Suprapubic skin (tissue), 3 donors: ENCODE measurements around the gene CRYBB2.
"Not testable (repeated sequence)": the region's sequence is repeated elsewhere in the genome, so short reads cannot be mapped to it uniquely, and the experiment has no call there.

Experiments used
- CTCF ChIP-seq, 2 donors: fragments of 200-600 bp in 1 of 2; fragments of 450-650 bp in 1 of 2; sonication (generic) in 1 of 2; IDR thresholded peaks; one replicate each; pipeline ENCODE4 v1.5.1; 2016 to 2019; ENCODE audit warnings: antibody characterized with exemption in 2 of 2, mild to moderate bottlenecking in 1 of 2, moderate library complexity in 1 of 2
- POLR2A ChIP-seq, 2 donors: fragments of 450-650 bp; IDR thresholded peaks; one replicate each; pipeline ENCODE4 v1.6.1; 2017; ENCODE audit warnings: antibody characterized with exemption in 2 of 2, mild to moderate bottlenecking in 2 of 2, moderate library complexity in 2 of 2

DNA sequence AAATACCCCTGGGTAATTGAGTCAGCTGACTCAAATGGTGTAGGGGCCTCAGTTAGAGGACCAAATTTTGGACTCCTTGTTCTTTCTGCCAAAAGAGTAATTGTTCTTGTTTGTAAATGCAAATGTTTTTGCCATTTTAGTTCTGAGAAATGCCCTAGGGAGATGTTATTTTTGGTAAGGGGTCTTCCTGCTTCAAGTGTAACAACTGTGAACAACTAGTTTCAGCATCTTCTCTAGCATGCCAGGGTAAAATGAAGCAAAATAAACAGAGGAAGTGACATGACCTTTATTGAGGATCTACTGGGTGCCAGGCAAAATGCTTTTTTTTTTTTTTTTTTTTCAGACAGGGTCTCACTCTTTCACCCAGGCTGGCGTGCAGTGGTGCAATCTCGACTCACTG is 60.7 kb downstream of the CRYBB2 start:
- not testable (repeated sequence) for TF ChIP-seq CTCF, POLR2A (IDR thresholded peaks at IDR 0.05)
